Measurements from ENCODE around the gene SPHK1.

The SPHK1 gene

GRCh38 chr17:76360461-76360860 lies 23.9 kb upstream of the SPHK1 start:
- TF ChIP-seq Cebpa-rat (IDR thresholded peaks at IDR 0.05) = no peak
- H3K27ac ChIP-seq = no peak overlapping the region
- H3K4me3 ChIP-seq = no peak overlapping the region
- no peaks in the 10 kb centered on the region for H3K27me3 ChIP-seq
- no peaks in the 10 kb centered on the region for H3K36me3 ChIP-seq
- H4K20me1 ChIP-seq = no peaks in the 10 kb centered on the region
- no peaks in the 10 kb centered on the region for H3K9me3 ChIP-seq
- H3K9ac ChIP-seq = no peak overlapping the region
- H3K4me2 ChIP-seq = no peak overlapping the region
- H3K4me1 ChIP-seq = no peaks in the 10 kb centered on the region

- no peak overlapping the region for H3K27ac ChIP-seq
- no peaks in the 10 kb centered on the region for H3K36me3 ChIP-seq
- no peaks in the 10 kb centered on the region for H3K9me3 ChIP-seq
- peaks cover 4% of the 10 kb centered on the region for H3K4me1 ChIP-seq
- no peak overlapping the region for H3K4me2 ChIP-seq
- TF ChIP-seq Cebpa-rat (IDR thresholded peaks at IDR 0.05) = no peak
- H3K4me3 ChIP-seq = no peak overlapping the region
- no peak overlapping the region for H3K9ac ChIP-seq
- no peaks in the 10 kb centered on the region for H3K27me3 ChIP-seq
- H4K20me1 ChIP-seq = no peaks in the 10 kb centered on the region
These were observed 21.1 kb upstream of the SPHK1 start for GRCh38 chr17:76363107-76363842.

DNA sequence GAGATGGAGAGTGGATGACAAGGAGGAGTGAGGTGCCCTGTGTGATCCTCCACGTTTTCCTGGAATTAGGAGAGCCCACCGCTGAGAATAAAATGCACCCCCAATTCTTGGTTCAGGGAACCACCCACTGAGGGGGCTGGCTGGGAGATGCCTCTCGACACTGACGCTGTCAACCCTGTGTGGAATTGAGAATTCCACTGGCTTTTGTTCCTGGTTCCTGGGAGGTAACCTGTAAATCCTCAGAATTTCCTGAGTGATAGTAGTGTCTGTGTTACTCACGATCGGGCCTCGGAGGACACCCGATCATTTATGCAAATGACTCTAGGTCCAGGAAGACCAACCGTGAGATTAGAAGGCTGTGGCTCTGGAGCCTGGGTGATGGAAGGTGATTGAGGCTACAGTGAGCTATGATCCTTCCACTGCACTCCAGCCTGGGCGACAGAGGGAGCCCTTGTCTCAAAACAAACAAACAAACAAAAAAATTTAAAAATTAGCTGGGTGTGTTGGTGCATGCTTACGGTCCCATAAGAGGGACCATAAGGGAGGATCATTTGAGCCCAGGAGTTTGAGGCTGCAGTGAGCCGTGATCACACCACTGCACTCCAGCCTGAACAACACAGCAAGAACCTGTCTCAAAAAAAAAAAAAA lies 19.0 kb upstream of the SPHK1 start:
- no peak overlapping the region for H3K27ac ChIP-seq
- no peaks in the 10 kb centered on the region for H4K20me1 ChIP-seq
- no peak overlapping the region for H3K4me2 ChIP-seq
- H3K9me3 ChIP-seq = no peaks in the 10 kb centered on the region
- H3K9ac ChIP-seq = no peak overlapping the region
- H3K4me1 ChIP-seq = peaks cover 25% of the 10 kb centered on the region
- no peak overlapping the region for H3K4me3 ChIP-seq
- no peak for TF ChIP-seq Cebpa-rat (IDR thresholded peaks at IDR 0.05)
- H3K36me3 ChIP-seq = no peaks in the 10 kb centered on the region
- H3K27me3 ChIP-seq = no peaks in the 10 kb centered on the region

- Histone ChIP-seq H3K9ac (no peak overlapping the region), H3K4me3 (no peak overlapping the region), H3K4me1 (peaks cover 29% of the 10 kb centered on the region), H3K9me3 (no peaks in the 10 kb centered on the region), H3K4me2 (no peak overlapping the region), H3K36me3 (no peaks in the 10 kb centered on the region), H3K27ac (no peak overlapping the region), H3K27me3 (no peaks in the 10 kb centered on the region), H4K20me1 (no peaks in the 10 kb centered on the region)
- no peak for TF ChIP-seq Cebpa-rat (IDR thresholded peaks at IDR 0.05)
These were observed 18.2 kb upstream of the SPHK1 start for GRCh38 chr17:76366247-76366646.

GRCh38 chr17:76367642-76368041 lies 16.8 kb upstream of the SPHK1 start:
- Histone ChIP-seq H3K9me3 (no peaks in the 10 kb centered on the region), H3K4me3 (no peak overlapping the region), H3K9ac (no peak overlapping the region), H3K27me3 (no peaks in the 10 kb centered on the region), H3K4me1 (peaks cover 35% of the 10 kb centered on the region), H3K27ac (no peak overlapping the region), H3K36me3 (no peaks in the 10 kb centered on the region), H4K20me1 (no peaks in the 10 kb centered on the region), H3K4me2 (no peak overlapping the region)
- TF ChIP-seq Cebpa-rat (IDR thresholded peaks at IDR 0.05) = no peak

GRCh38 chr17:76368545-76368944 lies 15.9 kb upstream of the SPHK1 start:
- H3K9ac ChIP-seq = no peak overlapping the region
- no peaks in the 10 kb centered on the region for H3K27me3 ChIP-seq
- no peaks in the 10 kb centered on the region for H3K36me3 ChIP-seq
- H3K9me3 ChIP-seq = no peaks in the 10 kb centered on the region
- peak overlapping the region; percentile 76 for H3K4me2 ChIP-seq
- no peaks in the 10 kb centered on the region for H4K20me1 ChIP-seq
- TF ChIP-seq Cebpa-rat (IDR thresholded peaks at IDR 0.05) = no peak
- peaks cover 44% of the 10 kb centered on the region for H3K4me1 ChIP-seq
- H3K27ac ChIP-seq = peak overlapping the region; percentile 32; the same call in 1 of the 2 replicates
- no peak overlapping the region for H3K4me3 ChIP-seq

GRCh38 chr17:76369379-76369778 lies 15.0 kb upstream of the SPHK1 start:
- H3K36me3 ChIP-seq = no peaks in the 10 kb centered on the region
- H3K9me3 ChIP-seq = no peaks in the 10 kb centered on the region
- no peak overlapping the region for H3K4me3 ChIP-seq
- H3K4me1 ChIP-seq = peaks cover 53% of the 10 kb centered on the region
- H4K20me1 ChIP-seq = no peaks in the 10 kb centered on the region
- H3K9ac ChIP-seq = no peak overlapping the region
- peak overlapping the region; percentile 76 for H3K4me2 ChIP-seq
- H3K27me3 ChIP-seq = no peaks in the 10 kb centered on the region
- H3K27ac ChIP-seq = no peak overlapping the region
- TF ChIP-seq Cebpa-rat (IDR thresholded peaks at IDR 0.05) = no peak

DNA sequence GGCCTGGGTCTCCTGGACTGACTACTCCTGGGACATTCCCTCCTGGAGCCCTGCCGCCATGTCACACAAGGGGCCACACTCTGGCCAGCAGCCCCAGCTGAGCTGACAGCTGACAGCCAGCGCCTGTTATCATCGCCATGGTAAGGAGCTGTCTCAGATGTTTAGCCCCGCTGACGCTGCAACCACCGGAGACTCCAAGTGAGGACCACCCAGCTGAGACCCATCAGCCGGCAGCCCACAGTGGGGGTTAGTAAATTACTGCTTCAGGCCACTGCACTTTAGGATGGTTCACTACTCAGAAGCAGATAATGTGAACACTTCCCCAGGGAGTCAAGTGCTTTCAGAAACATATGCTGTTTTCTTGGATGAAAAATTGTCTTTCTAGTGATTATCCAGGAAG lies 14.6 kb upstream of the SPHK1 start:
- Histone ChIP-seq H4K20me1 (no peaks in the 10 kb centered on the region), H3K27me3 (no peaks in the 10 kb centered on the region), H3K9me3 (no peaks in the 10 kb centered on the region), H3K4me1 (peaks cover 56% of the 10 kb centered on the region), H3K36me3 (no peaks in the 10 kb centered on the region), H3K9ac (no peak overlapping the region), H3K4me2 (peak overlapping the region; percentile 76), H3K4me3 (no peak overlapping the region), H3K27ac (no peak overlapping the region)
- no peak for TF ChIP-seq Cebpa-rat (IDR thresholded peaks at IDR 0.05)

DNA sequence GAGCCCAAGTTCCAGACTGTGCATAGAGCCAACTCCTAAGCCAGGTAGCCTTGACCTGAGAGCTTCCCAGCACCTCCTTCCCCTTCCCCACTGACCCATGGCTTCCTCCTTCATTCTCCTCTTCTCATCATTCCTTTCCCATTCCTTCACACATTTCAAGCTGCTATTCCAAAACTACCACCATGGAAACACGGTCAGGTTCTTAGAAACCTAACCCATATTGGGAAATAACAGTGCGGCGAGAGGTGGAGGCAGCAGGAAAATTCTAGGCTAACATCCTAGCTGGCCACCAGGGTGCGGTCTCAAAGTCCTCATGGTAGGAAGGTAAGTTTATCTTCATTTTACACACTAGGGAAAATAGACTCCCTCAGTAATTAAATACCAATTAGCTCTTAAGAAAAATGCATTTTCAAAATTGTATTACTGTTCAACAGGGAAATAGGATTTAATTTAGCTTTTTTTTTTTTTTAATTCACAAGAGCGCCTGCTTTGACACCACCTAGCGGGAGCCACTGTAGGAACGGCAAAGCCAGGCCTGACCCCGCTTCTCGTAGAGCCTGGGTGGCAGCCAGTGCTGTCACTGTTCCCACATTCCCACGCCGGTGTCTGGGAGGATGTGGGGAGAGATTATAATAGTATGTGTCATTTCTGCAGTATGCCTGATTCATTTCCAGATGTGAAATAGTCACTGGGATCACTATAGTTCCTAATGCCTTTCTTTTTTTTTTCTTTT lies 14.0 kb upstream of the SPHK1 start:
- Histone ChIP-seq H3K4me3 (no peak overlapping the region), H3K27me3 (no peaks in the 10 kb centered on the region), H3K27ac (no peak overlapping the region), H3K9me3 (no peaks in the 10 kb centered on the region), H3K36me3 (no peaks in the 10 kb centered on the region), H4K20me1 (no peaks in the 10 kb centered on the region), H3K4me1 (peaks cover 56% of the 10 kb centered on the region), H3K4me2 (peak overlapping the region; percentile 76), H3K9ac (no peak overlapping the region)
- TF ChIP-seq Cebpa-rat (IDR thresholded peaks at IDR 0.05) = no peak
